ENCODE results near the gene OSBPL1A.

OSBPL1A gene

GRCh38 chr18:24417480-24417879, 19.9 kb upstream of the OSBPL1A start:
- TF ChIP-seq TAF1 (IDR thresholded peaks at IDR 0.05; ENCODE audit: borderline replicate concordance, insufficient read depth, low read length), result no peak

- TF ChIP-seq TAF1 (IDR thresholded peaks at IDR 0.05; ENCODE audit: borderline replicate concordance, insufficient read depth, low read length), result no peak
- no peak for TF ChIP-seq POLR2AphosphoS5 (IDR thresholded peaks at IDR 0.05; ENCODE audit: low read depth, low read length)
- no peak for TF ChIP-seq REST (IDR thresholded peaks at IDR 0.05; ENCODE audit: insufficient read depth in 1 of 2, low read depth in 2 of 2, low read length in 2 of 2)
- TF ChIP-seq FOXP2 (optimal IDR thresholded peaks at IDR 0.05; ENCODE audit: borderline replicate concordance, extremely low read depth, extremely low read length, insufficient read depth), result no peak
- TF ChIP-seq SIN3A (IDR thresholded peaks at IDR 0.05; ENCODE audit: borderline replicate concordance, insufficient read depth, low read length), result no peak
Observed at GRCh38 chr18:24414349-24415003, 16.9 kb upstream of the OSBPL1A start.

GRCh38 chr18:24413148-24413547, 15.5 kb upstream of the OSBPL1A start:
- TF ChIP-seq SIN3A (IDR thresholded peaks at IDR 0.05; ENCODE audit: borderline replicate concordance, insufficient read depth, low read length), result no peak
- no peak for TF ChIP-seq POLR2AphosphoS5 (IDR thresholded peaks at IDR 0.05; ENCODE audit: low read depth, low read length)
- no peak for TF ChIP-seq TAF1 (IDR thresholded peaks at IDR 0.05; ENCODE audit: borderline replicate concordance, insufficient read depth, low read length)
- TF ChIP-seq FOXP2 (optimal IDR thresholded peaks at IDR 0.05; ENCODE audit: borderline replicate concordance, extremely low read depth, extremely low read length, insufficient read depth), result no peak
- no peak for TF ChIP-seq REST (IDR thresholded peaks at IDR 0.05; ENCODE audit: insufficient read depth in 1 of 2, low read depth in 2 of 2, low read length in 2 of 2)

GRCh38 chr18:24408496-24408895, 10.9 kb upstream of the OSBPL1A start:
- no peak for TF ChIP-seq FOXP2 (optimal IDR thresholded peaks at IDR 0.05; ENCODE audit: borderline replicate concordance, extremely low read depth, extremely low read length, insufficient read depth)
- TF ChIP-seq SIN3A (IDR thresholded peaks at IDR 0.05; ENCODE audit: borderline replicate concordance, insufficient read depth, low read length), result no peak
- TF ChIP-seq REST (IDR thresholded peaks at IDR 0.05; ENCODE audit: insufficient read depth in 1 of 2, low read depth in 2 of 2, low read length in 2 of 2), result no peak
- no peak for TF ChIP-seq TAF1 (IDR thresholded peaks at IDR 0.05; ENCODE audit: borderline replicate concordance, insufficient read depth, low read length)
- no peak for TF ChIP-seq POLR2AphosphoS5 (IDR thresholded peaks at IDR 0.05; ENCODE audit: low read depth, low read length)

- TF ChIP-seq TAF1 (IDR thresholded peaks at IDR 0.05; ENCODE audit: borderline replicate concordance, insufficient read depth, low read length) (no peak), POLR2AphosphoS5 (IDR thresholded peaks at IDR 0.05; ENCODE audit: low read depth, low read length) (no peak), SIN3A (IDR thresholded peaks at IDR 0.05; ENCODE audit: borderline replicate concordance, insufficient read depth, low read length) (no peak), FOXP2 (optimal IDR thresholded peaks at IDR 0.05; ENCODE audit: borderline replicate concordance, extremely low read depth, extremely low read length, insufficient read depth) (no peak), REST (IDR thresholded peaks at IDR 0.05; ENCODE audit: insufficient read depth in 1 of 2, low read depth in 2 of 2, low read length in 2 of 2) (no peak)
Observed at GRCh38 chr18:24404591-24404990, 7.0 kb upstream of the OSBPL1A start.

Measured in PFSK-1 (cell line).